Natural killer cell (primary cell): ENCODE measurements around the gene CDCA7. TPM values are rescaled to one million over a fixed set of nuclear protein-coding genes. Genes with fewer than 3 reads are reported as not detected.

Source experiments
- ATAC-seq, 3 donors: fragments of 150-1000 bp in 2 of 3; fragments of 200-7000 bp in 1 of 3; cut with Tn5 transposase; 1 replicate in 1 of 3; 2 replicates in 2 of 3; pipeline ENCODE4 v1.10.0; 2021; ENCODE audit warnings: mild to moderate bottlenecking in 2 of 3, moderate library complexity in 2 of 3
- DNase-seq, 2 donors: peaks; one replicate each; pipeline versions ENCODE4 v3.0.0 to v3.0.0-alpha.2; 2013 to 2021; ENCODE audit warnings: mixed read lengths in 1 of 2
- H3K27ac ChIP-seq: one replicate; pipeline ENCODE4 v1.5.1; 2013; ENCODE audit warnings: mild to moderate bottlenecking, low read length
- H3K27me3 ChIP-seq: one replicate; pipeline ENCODE4 v1.6.1; 2013; ENCODE audit warnings: low read length; ENCODE audit not compliant: control insufficient read depth, insufficient read depth
- H3K36me3 ChIP-seq: one replicate; pipeline ENCODE4 v1.6.1; 2013; ENCODE audit warnings: low read length; ENCODE audit not compliant: control insufficient read depth, insufficient read depth
- H3K4me1 ChIP-seq: one replicate; pipeline ENCODE4 v1.6.1; 2013; ENCODE audit warnings: low read length; ENCODE audit not compliant: control insufficient read depth, insufficient read depth
- H3K4me3 ChIP-seq: one replicate; pipeline ENCODE4 v1.5.1; 2013; ENCODE audit warnings: low read length
- H3K9me3 ChIP-seq: one replicate; pipeline ENCODE4 v1.6.1; 2013; ENCODE audit warnings: low read length; ENCODE audit not compliant: control insufficient read depth, insufficient read depth
- H3K27ac Mint-ChIP-seq, 2 donors: one replicate each; pipeline ENCODE4 v1.8.0; 2022; ENCODE audit warnings: mild to moderate bottlenecking in 2 of 2, mixed read lengths in 2 of 2, moderate library complexity in 1 of 2
- H3K27me3 Mint-ChIP-seq, 2 donors: one replicate each; pipeline ENCODE4 v1.8.0; 2022; ENCODE audit warnings: low read depth in 2 of 2, mixed read lengths in 2 of 2
- H3K36me3 Mint-ChIP-seq: one replicate; pipeline ENCODE4 v1.8.0; 2022; ENCODE audit warnings: mixed read lengths
- H3K4me1 Mint-ChIP-seq, 2 donors: one replicate each; pipeline ENCODE4 v1.8.0; 2022; ENCODE audit warnings: mixed read lengths in 2 of 2
- H3K4me3 Mint-ChIP-seq: one replicate; pipeline ENCODE4 v1.8.0; 2022; ENCODE audit warnings: mild to moderate bottlenecking, moderate library complexity, mixed read lengths
- H3K9me3 Mint-ChIP-seq, 2 donors: one replicate each; pipeline ENCODE4 v1.8.0; 2022; ENCODE audit warnings: mixed read lengths in 2 of 2
- CTCF ChIP-seq: fragments of 200-600 bp; IDR thresholded peaks from one replicate; pipeline ENCODE4 v1.8.0; 2022; ENCODE audit warnings: antibody characterized with exemption
- whole genome bisulfite sequencing: methylation state at CpG from one replicate; pipeline ENCODE4 v1.1.7; 2013; ENCODE audit warnings: missing lambda C conversion rate; ENCODE audit not compliant: insufficient coverage; 5-methylcytosine and 5-hydroxymethylcytosine counted together
- intact Hi-C: fragments of 100-400 bp; cut with micrococcal nuclease; formaldehyde crosslinking; loops from one replicate; pipeline ENCODE4 v1.14.2; 2022
- total RNA-seq, 4 donors: library from RNA; stranded (reverse); fragments of 120-200 nt in 1 of 4; gene quantifications; one replicate each; pipeline versions ENCODE4 v1.2.3 to v1.2.4, GENCODE V29; 2013 to 2022

The CDCA7 gene
- total RNA-seq, 3 donors from 2014 or later (not counting 1 experiment from before 2014, with no cell fraction given): 1.4 to 1.6 (median 1.5) TPM

GRCh38 chr2:173394091-173394974 lies 39.7 kb downstream of the CDCA7 start:
- Mint-ChIP-seq H3K4me1 (no peaks in the 10 kb centered on the region), H3K4me3 (no peak overlapping the region), H3K9me3 (no peaks in the 10 kb centered on the region), H3K27ac (no peak overlapping the region), H3K36me3 (no peaks in the 10 kb centered on the region), H3K27me3 (peaks cover 26 to 43% of the 10 kb centered on the region in 2 donors)
- Histone ChIP-seq H3K9me3 (no peaks in the 10 kb centered on the region), H3K36me3 (no peaks in the 10 kb centered on the region), H3K4me1 (no peaks in the 10 kb centered on the region), H3K4me3 (no peak overlapping the region), H3K27me3 (no peaks in the 10 kb centered on the region), H3K27ac (no peak overlapping the region)
- intact Hi-C loops: no loop called here
- ATAC-seq (no peak), DNase-seq (no peak)
- WGBS: 63% methylated on average over 7 of the region's 8 CpGs
- TF ChIP-seq CTCF: no peak

GRCh38 chr2:173395567-173396351 lies 41.1 kb downstream of the CDCA7 start:
- 78% methylated on average over 16 of the region's 16 CpGs for WGBS
- no peaks in the 10 kb centered on the region for H3K36me3 ChIP-seq
- intact Hi-C loops: no loop called here
- no peaks in the 10 kb centered on the region for H3K4me1 ChIP-seq
- Mint-ChIP-seq H3K36me3 (no peaks in the 10 kb centered on the region), H3K4me3 (no peak overlapping the region), H3K27me3 (peaks cover 33 to 54% of the 10 kb centered on the region in 2 donors), H3K4me1 (no peaks in the 10 kb centered on the region), H3K9me3 (no peaks in the 10 kb centered on the region), H3K27ac (no peak overlapping the region)
- ATAC-seq (no peak), DNase-seq (no peak)
- no peak overlapping the region for H3K4me3 ChIP-seq
- H3K27me3 ChIP-seq: no peaks in the 10 kb centered on the region
- H3K27ac ChIP-seq: no peak overlapping the region
- H3K9me3 ChIP-seq: no peaks in the 10 kb centered on the region
- TF ChIP-seq CTCF: no peak

GRCh38 chr2:173397539-173397938 lies 42.9 kb downstream of the CDCA7 start:
- no peak for ATAC-seq
- peaks cover 4% of the 10 kb centered on the region for H3K4me1 ChIP-seq
- H3K27me3 Mint-ChIP-seq: peaks cover 47 to 71% of the 10 kb centered on the region in 2 donors
- DNase-seq: no peak
- H3K4me3 ChIP-seq: no peak overlapping the region
- H3K4me1 Mint-ChIP-seq: peaks cover 4% of the 10 kb centered on the region in 2 donors
- no peaks in the 10 kb centered on the region for H3K36me3 Mint-ChIP-seq
- no peaks in the 10 kb centered on the region for H3K36me3 ChIP-seq
- intact Hi-C loops: no loop called here
- H3K27ac ChIP-seq: no peak overlapping the region
- H3K9me3 Mint-ChIP-seq: no peaks in the 10 kb centered on the region
- no peaks in the 10 kb centered on the region for H3K9me3 ChIP-seq
- WGBS: 77% methylated on average over 4 of the region's 4 CpGs
- peaks cover 6% of the 10 kb centered on the region for H3K27me3 ChIP-seq
- no peak overlapping the region for H3K27ac Mint-ChIP-seq
- H3K4me3 Mint-ChIP-seq: no peak overlapping the region
- no peak for TF ChIP-seq CTCF
